SK-N-SH (cell line): ENCODE data around the gene ABO. TPM values are rescaled to one million over a fixed set of nuclear protein-coding genes. Genes with fewer than 3 reads are reported as not detected.
"Not testable (repeated sequence)": the region's sequence is repeated elsewhere in the genome, so short reads cannot be mapped to it uniquely, and the experiment has no call there.

Experiments used
- CTCF ChIA-PET: fragments of 300-600, 350-600 bp; formaldehyde crosslinking; extraction: SDS; loops from one replicate; lab custom pipeline; 2021; lab: Yijun Ruan, JAX
- POLR2A ChIA-PET: fragments of 350-600 bp; sonication (Branson Sonifier 250); formaldehyde crosslinking; extraction: SDS; loops from one replicate; lab custom pipeline; 2020; ENCODE audit warnings: antibody characterized with exemption, inconsistent platforms; lab: Yijun Ruan, JAX
- DNase-seq: peaks from one replicate; pipeline ENCODE4 v3.0.0; 2012
- H2AFZ ChIP-seq: fragments of 200-600 bp; sonication (generic); 2 replicates; pipeline ENCODE4 v1.8.1; 2016; ENCODE audit warnings: antibody characterized with exemption, mild to moderate bottlenecking, low read depth
- H3F3A ChIP-seq: fragments of 200-600 bp; sonication (generic); replicated peaks from 2 replicates; pipeline ENCODE3; 2016; ENCODE audit warnings: antibody characterized with exemption, mild to moderate bottlenecking; ENCODE audit not compliant: insufficient read depth
- H3K27ac ChIP-seq, 2 experiments: fragments of 200-500 bp in 1 of 2; fragments of 200-600 bp in 1 of 2; sonication (Bioruptor generic) in 1 of 2; sonication (generic), shearing (Covaris generic) in 1 of 2; 2 replicates each; pipeline versions ENCODE4 v1.5.1 to v1.6.1; 2014 to 2016; ENCODE audit warnings: low read depth in 2 of 2, inconsistent platforms in 1 of 2, low read length in 1 of 2, mild to moderate bottlenecking in 1 of 2, mixed read lengths in 1 of 2
- H3K27me3 ChIP-seq: fragments of 200-600 bp; sonication (generic), shearing (Covaris generic); 2 replicates; pipeline ENCODE4 v1.6.1; 2016; ENCODE audit warnings: mixed run types; ENCODE audit not compliant: insufficient read depth
- H3K36me3 ChIP-seq, 2 experiments: fragments of 200-500 bp in 1 of 2; fragments of 200-600 bp in 1 of 2; sonication (Bioruptor generic) in 1 of 2; sonication (generic) in 1 of 2; replicated peaks in 1 of 2; 2 replicates each; pipeline versions ENCODE3 to v1.5.1; 2014 to 2016; ENCODE audit warnings: low read length in 1 of 2, mild to moderate bottlenecking in 1 of 2; ENCODE audit not compliant: insufficient read depth in 2 of 2, control insufficient read depth in 1 of 2
- H3K4me1 ChIP-seq, 2 experiments: fragments of 200-500 bp in 1 of 2; fragments of 200-600 bp in 1 of 2; sonication (Bioruptor generic) in 1 of 2; sonication (generic), shearing (Covaris generic) in 1 of 2; 2 replicates each; pipeline versions ENCODE4 v1.5.1 to v1.6.1; 2014 to 2016; ENCODE audit warnings: low read depth in 1 of 2, low read length in 1 of 2, mixed run types in 1 of 2; ENCODE audit not compliant: insufficient read depth in 2 of 2, control insufficient read depth in 1 of 2
- H3K4me2 ChIP-seq: fragments of 200-600 bp; sonication (generic), shearing (Covaris generic); 2 replicates; pipeline ENCODE4 v1.6.1; 2017; ENCODE audit warnings: mixed run types
- H3K4me3 ChIP-seq, 2 experiments: fragments of 200-500 bp in 1 of 2; fragments of 200-600 bp in 1 of 2; sonication (Bioruptor generic) in 1 of 2; sonication (generic), shearing (Covaris generic) in 1 of 2; 2 replicates each; pipeline versions ENCODE4 v1.5.1 to v1.8.1; 2014 to 2016; ENCODE audit warnings: low read depth in 2 of 2, inconsistent platforms in 1 of 2, low read length in 1 of 2, mild to moderate bottlenecking in 1 of 2, mixed read lengths in 1 of 2, moderate library complexity in 1 of 2
- H3K79me2 ChIP-seq: fragments of 200-600 bp; sonication (generic); 2 replicates; pipeline ENCODE4 v1.8.1; 2017; ENCODE audit warnings: mild to moderate bottlenecking; ENCODE audit not compliant: insufficient read depth
- H3K9ac ChIP-seq: fragments of 200-600 bp; sonication (generic); 2 replicates; pipeline ENCODE4 v1.6.1; 2017; ENCODE audit warnings: mixed run types
- H3K9me2 ChIP-seq: fragments of 200-600 bp; sonication (generic); 2 replicates; pipeline ENCODE4 v1.6.1; 2017; ENCODE audit warnings: mixed run types
- H3K9me3 ChIP-seq: fragments of 200-600 bp; sonication (generic); 2 replicates; pipeline ENCODE4 v1.6.1; 2017; ENCODE audit warnings: mixed run types, mild to moderate bottlenecking, moderate library complexity
- H4K20me1 ChIP-seq: fragments of 200-600 bp; sonication (generic); 2 replicates; pipeline ENCODE4 v1.6.1; 2017; ENCODE audit warnings: mild to moderate bottlenecking, mixed run types; ENCODE audit not compliant: insufficient read depth
- MAX ChIP-seq: IDR thresholded peaks from 2 replicates; pipeline ENCODE4 v1.4.0; 2012; ENCODE audit warnings: low read depth
- MEF2A ChIP-seq: IDR thresholded peaks from 2 replicates; pipeline ENCODE4 v1.4.0; 2012; ENCODE audit warnings: low read depth, borderline replicate concordance
- MXI1 ChIP-seq: IDR thresholded peaks from 2 replicates; pipeline ENCODE4 v1.6.1; 2012; ENCODE audit warnings: mild to moderate bottlenecking, low read depth, low read length, improper control_type of control experiment
- NFIC ChIP-seq: IDR thresholded peaks from 2 replicates; pipeline ENCODE4 v1.4.0; 2012; ENCODE audit warnings: borderline replicate concordance
- NRF1 ChIP-seq: IDR thresholded peaks from 2 replicates; pipeline ENCODE4 v1.6.1; 2012; ENCODE audit warnings: low read depth, mild to moderate bottlenecking, low read length
- POLR2AphosphoS5 ChIP-seq: IDR thresholded peaks from 2 replicates; pipeline ENCODE4 v1.6.1; 2012; ENCODE audit warnings: low read depth, low read length
- RFX5 ChIP-seq: IDR thresholded peaks from 2 replicates; pipeline ENCODE4 v1.6.1; 2012; ENCODE audit warnings: mild to moderate bottlenecking, improper control_type of control experiment, low read length
- TEAD4 ChIP-seq: IDR thresholded peaks from 2 replicates; pipeline ENCODE4 v1.4.0; 2012; ENCODE audit warnings: mild to moderate bottlenecking, borderline replicate concordance; ENCODE audit not compliant: insufficient read depth
- USF1 ChIP-seq: IDR thresholded peaks from 2 replicates; pipeline ENCODE4 v1.4.0; 2012; ENCODE audit warnings: low read depth, borderline replicate concordance
- WGBS: methylation state at CpG from one replicate; pipeline ENCODE4 v1.1.6; 2017; ENCODE audit warnings: low lambda C conversion rate; 5-methylcytosine and 5-hydroxymethylcytosine counted together
- polyA plus RNA-seq, 3 experiments: library from polyadenylated mRNA; depleted of rRNA; stranded (reverse); fragments of >200 nt; gene quantifications; 2 replicates each; pipeline ENCODE4 v1.2.3, GENCODE V29; 2012

Gene ABO
- polyA plus RNA-seq, 1 of the 3 experiments (the other 2 are of a cell fraction) = not detected

GRCh38 chr9:133285252-133285775 is 10.3 kb upstream of the ABO start (continued):
- TF ChIP-seq USF1 = no peak
- TF ChIP-seq MXI1 = no peak
- TF ChIP-seq RFX5 = no peak
- TF ChIP-seq NRF1 = no peak
- TF ChIP-seq NFIC = no peak
- TF ChIP-seq MAX = no peak

GRCh38 chr9:133284362-133284761 is 9.4 kb upstream of the ABO start:
- H3K9me3 ChIP-seq = no peaks in the 10 kb centered on the region; the same call in 1 of the 2 replicates
- POLR2A ChIA-PET = no interaction called here
- H3K4me2 ChIP-seq = no peak overlapping the region
- H3F3A ChIP-seq = no peaks in the 10 kb centered on the region
- no peaks in the 10 kb centered on the region for H3K4me1 ChIP-seq
- no peak overlapping the region for H3K27ac ChIP-seq
- H3K36me3 ChIP-seq = no peaks in the 10 kb centered on the region
- 69% methylated on average over 8 of the region's 8 CpGs for WGBS
- peaks cover 20% of the 10 kb centered on the region; the same call in 1 of the 2 replicates for H3K27me3 ChIP-seq
- DNase-seq = no peak
- no peaks in the 10 kb centered on the region for H4K20me1 ChIP-seq
- H2AFZ ChIP-seq = no peak overlapping the region
- no peaks in the 10 kb centered on the region for H3K9me2 ChIP-seq
- no peaks in the 10 kb centered on the region for H3K79me2 ChIP-seq
- H3K4me3 ChIP-seq = no peak overlapping the region
- no peak overlapping the region for H3K9ac ChIP-seq
- TF ChIP-seq POLR2AphosphoS5 (no peak), USF1 (no peak), MXI1 (no peak), MEF2A (no peak), TEAD4 (no peak)
- TF ChIP-seq, all 33 proteins: peak for 0
- CTCF ChIA-PET = no interaction called here

- CTCF ChIA-PET, H3K4me3 ChIP-seq, H3F3A ChIP-seq, H3K4me1 ChIP-seq, POLR2A ChIA-PET, H3K27ac ChIP-seq, H3K79me2 ChIP-seq, DNase-seq, H3K9me3 ChIP-seq, H3K9ac ChIP-seq, H3K36me3 ChIP-seq, H3K9me2 ChIP-seq, H3K4me2 ChIP-seq, H4K20me1 ChIP-seq, H2AFZ ChIP-seq: not testable (repeated sequence)
- peaks cover 23% of the 10 kb centered on the region; the same call in 1 of the 2 replicates for H3K27me3 ChIP-seq
- 60% methylated on average over 16 of the region's 16 CpGs for WGBS
These were observed 8.4 kb upstream of the ABO start for GRCh38 chr9:133283255-133284032.
